Panc1 (cell line): ENCODE results near the gene PIWIL4. TPM values are rescaled to one million over a fixed set of nuclear protein-coding genes. Genes with fewer than 3 reads are reported as not detected.
A peak's percentile ranks its signal among the peaks of the same experiment; 100 is the strongest.

Experiments used
- ATAC-seq: fragments of 200-7000 bp; cut with Tn5 transposase; 2 replicates; pipeline ENCODE4 v1.9.1; 2020; ENCODE audit warnings: mild to moderate bottlenecking, moderate library complexity
- BruUV-seq: library from RNA; stranded (reverse); fragments of 400-500 nt; replicated peaks from 2 replicates; lab custom pipeline; 2021; lab: Mats Ljungman, UMichigan
- CTCF ChIA-PET: fragments of 300-600 bp; sonication (Branson Sonifier 250); formaldehyde crosslinking; loops from one replicate; lab custom pipeline; 2022; ENCODE audit warnings: antibody characterized with exemption; lab: Charles Lee
- POLR2A ChIA-PET: fragments of 300-600 bp; sonication (Branson Sonifier 250); formaldehyde crosslinking; loops from one replicate; lab custom pipeline; 2022; ENCODE audit warnings: antibody characterized with exemption; lab: Charles Lee
- DNase-seq: peaks from one replicate; pipeline ENCODE4 v3.0.0-alpha.2; 2010; ENCODE audit warnings: low read depth, low spot score
- H3K27ac ChIP-seq: 2 replicates; pipeline ENCODE4 v1.5.1; 2011; ENCODE audit warnings: mild to moderate bottlenecking, low read length, inconsistent platforms
- H3K27me3 ChIP-seq: fragments of 200-500 bp; sonication (Bioruptor generic); 2 replicates; pipeline ENCODE4 v1.6.0; 2014; ENCODE audit warnings: low read length, inconsistent platforms; ENCODE audit not compliant: control insufficient read depth, insufficient read depth
- H3K36me3 ChIP-seq: fragments of 200-500 bp; sonication (Bioruptor generic); 2 replicates; pipeline ENCODE4 v1.5.1; 2014; ENCODE audit warnings: inconsistent platforms, mild to moderate bottlenecking, low read length, moderate library complexity; ENCODE audit not compliant: control insufficient read depth, insufficient read depth
- H3K4me1 ChIP-seq: 2 replicates; pipeline ENCODE4 v1.5.1; 2011; ENCODE audit warnings: inconsistent platforms, mild to moderate bottlenecking, low read length, moderate library complexity; ENCODE audit not compliant: control insufficient read depth, insufficient read depth
- H3K4me3 ChIP-seq, 2 experiments: 2 replicates each; pipeline ENCODE4 v1.5.1; 2011 to 2012; ENCODE audit warnings: low read depth in 2 of 2, low read length in 2 of 2, mild to moderate bottlenecking in 2 of 2, inconsistent platforms in 1 of 2, moderate library complexity in 1 of 2
- H3K9me3 ChIP-seq: fragments of 200-500 bp; sonication (Bioruptor generic); 2 replicates; pipeline ENCODE4 v1.5.1; 2014; ENCODE audit warnings: low read depth, mild to moderate bottlenecking, inconsistent platforms, low read length, moderate library complexity; ENCODE audit not compliant: control insufficient read depth, insufficient read depth
- CTCF ChIP-seq: fragments of 450-650 bp; IDR thresholded peaks from 2 replicates; pipeline ENCODE4 v1.5.1; 2017; ENCODE audit warnings: mild to moderate bottlenecking
- POLR2AphosphoS5 ChIP-seq: IDR thresholded peaks from 2 replicates; pipeline ENCODE4 v1.6.1; 2012; ENCODE audit warnings: mild to moderate bottlenecking, low read depth, low read length, moderate library complexity
- SIN3A ChIP-seq: IDR thresholded peaks from 2 replicates; pipeline ENCODE4 v1.6.1; 2012; ENCODE audit warnings: low read depth, mild to moderate bottlenecking, low read length, moderate library complexity, borderline replicate concordance; ENCODE audit not compliant: insufficient read depth
- TCF7L2 ChIP-seq: IDR thresholded peaks from 2 replicates; pipeline ENCODE4 v1.6.1; 2011; ENCODE audit warnings: mild to moderate bottlenecking, low read depth, low read length, inconsistent platforms
- in situ Hi-C: cut with HindIII; loops from 2 replicates; pipeline ENCODE4 v1.10.0; 2016; ENCODE audit warnings: low sequenced_read_pairs, low pct_unique_long_range_greater_than_20kb
- intact Hi-C: fragments of 100-400 bp; cut with micrococcal nuclease; formaldehyde crosslinking; loops from one replicate; pipeline ENCODE4 v1.10.0; 2022; ENCODE audit not compliant: unreplicated experiment
- total RNA-seq: library from RNA; stranded (reverse); gene quantifications from one replicate; pipeline ENCODE4 v1.2.1, GENCODE V29; 2021; ENCODE audit not compliant: unreplicated experiment
- TF ChIP-seq, protein P1 (sequence below), 2 experiments: IDR thresholded peaks; 2 replicates each; pipeline ENCODE4 v1.6.1; 2011 to 2012; ENCODE audit warnings: low read depth in 2 of 2, control low read depth in 1 of 2, low read length in 1 of 2, mild to moderate bottlenecking in 1 of 2, moderate library complexity in 1 of 2; ENCODE audit not compliant: insufficient read depth in 1 of 2

PIWIL4 gene
- total RNA-seq, 1 experiment from 2014 or later: 2.1 TPM

GRCh38 chr11:94519478-94520084, 47.6 kb upstream of the PIWIL4 start:
- H3K4me1 ChIP-seq: no peaks in the 10 kb centered on the region
- CTCF ChIA-PET: interaction anchor here (0.7 to 1.6 kb wide), 2 partner anchors 193 to 378 kb away, joined by 3 read pairs; no protein-coding TSS in a partner anchor
- no peaks in the 10 kb centered on the region for H3K36me3 ChIP-seq
- DNase-seq: no peak
- H3K4me3 ChIP-seq: no peak overlapping the region
- H3K9me3 ChIP-seq: no peaks in the 10 kb centered on the region
- in situ Hi-C loops (no loop called here), intact Hi-C loops (loop anchor here (2.0 to 10.0 kb wide), 3 partner anchors 43 to 375 kb away; no protein-coding TSS in a partner anchor)
- BruUV-seq: no TSS peak
- ATAC-seq: peak; percentile 63; the same call in 1 of the 2 replicates
- H3K27ac ChIP-seq: no peak overlapping the region
- peaks cover 10% of the 10 kb centered on the region for H3K27me3 ChIP-seq
- TF ChIP-seq CTCF: peak; percentile 86
- TF ChIP-seq, protein P1, sequence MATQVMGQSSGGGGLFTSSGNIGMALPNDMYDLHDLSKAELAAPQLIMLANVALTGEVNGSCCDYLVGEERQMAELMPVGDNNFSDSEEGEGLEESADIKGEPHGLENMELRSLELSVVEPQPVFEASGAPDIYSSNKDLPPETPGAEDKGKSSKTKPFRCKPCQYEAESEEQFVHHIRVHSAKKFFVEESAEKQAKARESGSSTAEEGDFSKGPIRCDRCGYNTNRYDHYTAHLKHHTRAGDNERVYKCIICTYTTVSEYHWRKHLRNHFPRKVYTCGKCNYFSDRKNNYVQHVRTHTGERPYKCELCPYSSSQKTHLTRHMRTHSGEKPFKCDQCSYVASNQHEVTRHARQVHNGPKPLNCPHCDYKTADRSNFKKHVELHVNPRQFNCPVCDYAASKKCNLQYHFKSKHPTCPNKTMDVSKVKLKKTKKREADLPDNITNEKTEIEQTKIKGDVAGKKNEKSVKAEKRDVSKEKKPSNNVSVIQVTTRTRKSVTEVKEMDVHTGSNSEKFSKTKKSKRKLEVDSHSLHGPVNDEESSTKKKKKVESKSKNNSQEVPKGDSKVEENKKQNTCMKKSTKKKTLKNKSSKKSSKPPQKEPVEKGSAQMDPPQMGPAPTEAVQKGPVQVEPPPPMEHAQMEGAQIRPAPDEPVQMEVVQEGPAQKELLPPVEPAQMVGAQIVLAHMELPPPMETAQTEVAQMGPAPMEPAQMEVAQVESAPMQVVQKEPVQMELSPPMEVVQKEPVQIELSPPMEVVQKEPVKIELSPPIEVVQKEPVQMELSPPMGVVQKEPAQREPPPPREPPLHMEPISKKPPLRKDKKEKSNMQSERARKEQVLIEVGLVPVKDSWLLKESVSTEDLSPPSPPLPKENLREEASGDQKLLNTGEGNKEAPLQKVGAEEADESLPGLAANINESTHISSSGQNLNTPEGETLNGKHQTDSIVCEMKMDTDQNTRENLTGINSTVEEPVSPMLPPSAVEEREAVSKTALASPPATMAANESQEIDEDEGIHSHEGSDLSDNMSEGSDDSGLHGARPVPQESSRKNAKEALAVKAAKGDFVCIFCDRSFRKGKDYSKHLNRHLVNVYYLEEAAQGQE (IDR thresholded peaks at IDR 0.05; ENCODE audit: insufficient read depth in 1 of 2, low read depth in 2 of 2, low read length in 1 of 2): no peak
- TF ChIP-seq POLR2AphosphoS5: no peak
- TF ChIP-seq TCF7L2: no peak
- no peak for TF ChIP-seq SIN3A
- POLR2A ChIA-PET: no interaction called here

DNA sequence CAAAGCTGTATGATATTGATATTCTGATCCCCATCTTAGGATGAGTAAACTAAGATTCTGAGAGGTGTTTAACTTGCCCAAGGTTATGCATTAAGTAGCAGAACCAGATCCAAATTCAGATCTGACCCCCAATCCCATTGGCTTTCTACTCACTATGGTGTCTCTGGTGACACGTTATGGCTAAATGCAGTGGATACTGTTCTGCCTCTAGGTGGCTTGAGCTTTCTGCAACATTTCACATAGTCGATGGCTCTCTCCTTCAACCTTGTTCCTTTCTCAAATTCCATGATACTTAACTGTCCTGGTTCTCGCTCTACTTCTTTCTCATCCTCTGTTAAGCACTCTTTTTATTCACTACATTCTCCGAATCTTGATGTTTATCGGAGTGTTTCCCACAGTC, 45.5 kb upstream of the PIWIL4 start:
- in situ Hi-C loops (no loop called here), intact Hi-C loops (no loop called here)
- peak; percentile 90 for ATAC-seq
- Histone ChIP-seq H3K27me3 (peaks cover 5% of the 10 kb centered on the region; the same call in 1 of the 2 replicates), H3K9me3 (no peaks in the 10 kb centered on the region), H3K4me3 (no peak overlapping the region), H3K27ac (no peak overlapping the region), H3K36me3 (no peaks in the 10 kb centered on the region), H3K4me1 (no peaks in the 10 kb centered on the region)
- ChIA-PET POLR2A (no interaction called here), CTCF (interaction anchor here (0.5 to 1.6 kb wide), 5 partner anchors 8 to 413 kb away, joined by 3 to 4 read pairs (median 3); no protein-coding TSS in a partner anchor)
- no TSS peak for BruUV-seq
- DNase-seq: no peak
- TF ChIP-seq CTCF (peak; percentile 71), TCF7L2 (no peak)
